Liver (tissue), 9 donors: ENCODE results near the gene MRPL55. TPM values are rescaled to one million over a fixed set of nuclear protein-coding genes. Genes with fewer than 3 reads are reported as not detected.

Experiments
- DNase-seq: peaks from one replicate; pipeline ENCODE4 v3.0.0-alpha.2; 2017; ENCODE audit warnings: low spot score
- H3K27ac ChIP-seq, 2 donors: one replicate each; pipeline ENCODE4 v1.7.0; 2013; ENCODE audit warnings: inconsistent platforms in 2 of 2, low read length in 2 of 2, control low read depth in 1 of 2, low read depth in 1 of 2, mild to moderate bottlenecking in 1 of 2
- H3K27me3 ChIP-seq, 4 donors: one replicate each; pipeline versions ENCODE4 v1.6.1 to v1.7.0; 2013; ENCODE audit warnings: low read length in 3 of 4, inconsistent platforms in 1 of 4, mild to moderate bottlenecking in 1 of 4, moderate library complexity in 1 of 4; ENCODE audit not compliant: control insufficient read depth in 4 of 4, insufficient read depth in 4 of 4
- H3K36me3 ChIP-seq, 4 donors: one replicate each; pipeline versions ENCODE4 v1.6.1 to v1.7.0; 2013; ENCODE audit warnings: low read length in 3 of 4, mild to moderate bottlenecking in 3 of 4, low read depth in 1 of 4, moderate library complexity in 1 of 4; ENCODE audit not compliant: control insufficient read depth in 4 of 4, insufficient read depth in 3 of 4
- H3K4me1 ChIP-seq, 4 donors: one replicate each; pipeline versions ENCODE4 v1.6.1 to v1.7.0; 2013; ENCODE audit warnings: low read length in 3 of 4, mild to moderate bottlenecking in 3 of 4, moderate library complexity in 1 of 4; ENCODE audit not compliant: control insufficient read depth in 4 of 4, insufficient read depth in 4 of 4
- H3K4me3 ChIP-seq, 3 donors: one replicate each; pipeline versions ENCODE4 v1.6.1 to v1.7.0; 2013; ENCODE audit warnings: low read length in 3 of 3, control low read depth in 1 of 3, low read depth in 1 of 3, mild to moderate bottlenecking in 1 of 3
- H3K9ac ChIP-seq, 2 donors: one replicate each; pipeline ENCODE4 v1.7.0; 2013; ENCODE audit warnings: low read length in 2 of 2, mild to moderate bottlenecking in 2 of 2, moderate library complexity in 2 of 2, control low read depth in 1 of 2, low read depth in 1 of 2
- H3K9me3 ChIP-seq, 4 donors: one replicate each; pipeline versions ENCODE4 v1.6.1 to v1.7.0; 2013; ENCODE audit warnings: low read length in 3 of 4; ENCODE audit not compliant: control insufficient read depth in 4 of 4
- ATF3 ChIP-seq: IDR thresholded peaks from 2 replicates; pipeline ENCODE4 v1.6.1; 2016; ENCODE audit warnings: antibody characterized with exemption
- EGR1 ChIP-seq, 2 donors: IDR thresholded peaks; 2 replicates each; pipeline ENCODE4 v1.6.1; 2016 to 2018; ENCODE audit warnings: antibody characterized with exemption in 2 of 2, low read depth in 2 of 2
- FOXA1 ChIP-seq: IDR thresholded peaks from 2 replicates; pipeline ENCODE4 v1.6.1; 2016; ENCODE audit warnings: antibody characterized with exemption
- GABPA ChIP-seq, 2 donors: IDR thresholded peaks in 1 of 2; conservative IDR thresholded peaks in 1 of 2; 2 replicates each; pipeline ENCODE4 v1.6.1; 2016; ENCODE audit warnings: antibody characterized with exemption in 2 of 2, mild to moderate bottlenecking in 1 of 2, moderate library complexity in 1 of 2
- HNF4A ChIP-seq, 2 donors: conservative IDR thresholded peaks; 2 replicates each; pipeline ENCODE4 v1.6.1; 2016; ENCODE audit warnings: antibody characterized with exemption in 2 of 2, mild to moderate bottlenecking in 2 of 2
- HNF4G ChIP-seq: IDR thresholded peaks from 2 replicates; pipeline ENCODE4 v1.6.1; 2016; ENCODE audit warnings: antibody characterized with exemption
- JUND ChIP-seq, 2 donors: IDR thresholded peaks; 2 replicates each; pipeline ENCODE4 v1.6.1; 2016; ENCODE audit warnings: antibody characterized with exemption in 2 of 2
- MAX ChIP-seq: IDR thresholded peaks from 2 replicates; pipeline ENCODE4 v1.6.1; 2016; ENCODE audit warnings: antibody characterized with exemption
- NR2F2 ChIP-seq: IDR thresholded peaks from 2 replicates; pipeline ENCODE4 v1.6.1; 2016; ENCODE audit warnings: antibody characterized with exemption
- RAD21 ChIP-seq, 2 donors: IDR thresholded peaks; 2 replicates each; pipeline ENCODE4 v1.6.1; 2016; ENCODE audit warnings: antibody characterized with exemption in 2 of 2, mild to moderate bottlenecking in 2 of 2
- RXRA ChIP-seq, 2 donors: IDR thresholded peaks; 2 replicates each; pipeline ENCODE4 v1.6.1; 2017 to 2018; ENCODE audit warnings: antibody characterized with exemption in 2 of 2, mild to moderate bottlenecking in 1 of 2
- SP1 ChIP-seq: IDR thresholded peaks from 2 replicates; pipeline ENCODE4 v1.6.1; 2018; ENCODE audit warnings: antibody characterized with exemption, mild to moderate bottlenecking
- TAF1 ChIP-seq: conservative IDR thresholded peaks from 2 replicates; pipeline ENCODE4 v1.6.1; 2016; ENCODE audit warnings: antibody characterized with exemption, mild to moderate bottlenecking
- YY1 ChIP-seq: IDR thresholded peaks from 2 replicates; pipeline ENCODE4 v1.6.1; 2016; ENCODE audit warnings: antibody characterized with exemption, mild to moderate bottlenecking
- ZBTB33 ChIP-seq: IDR thresholded peaks from 2 replicates; pipeline ENCODE4 v1.6.1; 2016; ENCODE audit warnings: antibody characterized with exemption
- WGBS: extraction: QIAGEN DNeasy Blood & Tissue Kit; methylation state at CpG from one replicate; pipeline ENCODE4 v1.1.7; 2013; 5-methylcytosine and 5-hydroxymethylcytosine counted together
- polyA plus RNA-seq, 2 donors: library from polyadenylated mRNA; stranded (reverse) in 1 of 2; unstranded in 1 of 2; fragments of 200-250 nt in 1 of 2; fragments of >200 nt in 1 of 2; fragmentation: Nextera tagmentation in 1 of 2; extraction: Ambion mirVana in 1 of 2; gene quantifications; one replicate each; pipeline versions ENCODE4 v1.2.1 to v1.2.3, GENCODE V29; 2013 to 2015
- total RNA-seq, 2 donors: library from RNA; depleted of rRNA; stranded (reverse); fragments of >200 nt; gene quantifications; one replicate each; pipeline ENCODE4 v1.2.3, GENCODE V29; 2014
- TF ChIP-seq, protein P1 (sequence below): fragments of 150-350 bp; IDR thresholded peaks from 2 replicates; pipeline ENCODE4 v1.5.1; 2017; ENCODE audit warnings: improper control_type of control experiment, low read depth, low read length; ENCODE audit not compliant: missing input control
- donor health status: healthy.
- donor health status: healthy.
- donor health status: healthy.
- donor health status: healthy.
- donor health status: healthy.

The MRPL55 gene
- total and polyA plus RNA-seq, 4 donors = 38.9 to 119 (median 62.0) TPM

GRCh38 chr1:228062085-228062791, 46.9 kb downstream of the MRPL55 start:
- no peak for DNase-seq
- H3K9me3 ChIP-seq = peaks cover 0 to 5% (median under 1%) of the 10 kb centered on the region in 4 donors
- peaks cover 3 to 14% (median 6%) of the 10 kb centered on the region in 4 donors for H3K27me3 ChIP-seq
- TF ChIP-seq EGR1 (IDR thresholded peaks at IDR 0.05; ENCODE audit: low read depth in 2 of 2) (no peak), GABPA (IDR thresholded peaks at IDR 0.05 in 1 of 2, conservative IDR thresholded peaks at IDR 0.05 in 1 of 2) (no peak), TAF1 (no peak), NR2F2 (no peak), HNF4A (conservative IDR thresholded peaks at IDR 0.05) (no peak), ATF3 (no peak), ZBTB33 (no peak), MAX (no peak), HNF4G (no peak), SP1 (no peak), FOXA1 (no peak), RAD21 (IDR thresholded peaks at IDR 0.05) (no peak), JUND (IDR thresholded peaks at IDR 0.05) (no peak), RXRA (IDR thresholded peaks at IDR 0.05) (no peak)
- TF ChIP-seq, protein P1, sequence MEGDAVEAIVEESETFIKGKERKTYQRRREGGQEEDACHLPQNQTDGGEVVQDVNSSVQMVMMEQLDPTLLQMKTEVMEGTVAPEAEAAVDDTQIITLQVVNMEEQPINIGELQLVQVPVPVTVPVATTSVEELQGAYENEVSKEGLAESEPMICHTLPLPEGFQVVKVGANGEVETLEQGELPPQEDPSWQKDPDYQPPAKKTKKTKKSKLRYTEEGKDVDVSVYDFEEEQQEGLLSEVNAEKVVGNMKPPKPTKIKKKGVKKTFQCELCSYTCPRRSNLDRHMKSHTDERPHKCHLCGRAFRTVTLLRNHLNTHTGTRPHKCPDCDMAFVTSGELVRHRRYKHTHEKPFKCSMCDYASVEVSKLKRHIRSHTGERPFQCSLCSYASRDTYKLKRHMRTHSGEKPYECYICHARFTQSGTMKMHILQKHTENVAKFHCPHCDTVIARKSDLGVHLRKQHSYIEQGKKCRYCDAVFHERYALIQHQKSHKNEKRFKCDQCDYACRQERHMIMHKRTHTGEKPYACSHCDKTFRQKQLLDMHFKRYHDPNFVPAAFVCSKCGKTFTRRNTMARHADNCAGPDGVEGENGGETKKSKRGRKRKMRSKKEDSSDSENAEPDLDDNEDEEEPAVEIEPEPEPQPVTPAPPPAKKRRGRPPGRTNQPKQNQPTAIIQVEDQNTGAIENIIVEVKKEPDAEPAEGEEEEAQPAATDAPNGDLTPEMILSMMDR = no peak
- no peak overlapping the region for H3K27ac ChIP-seq
- no peaks in the 10 kb centered on the region for H3K36me3 ChIP-seq
- no peak overlapping the region for H3K4me3 ChIP-seq
- H3K9ac ChIP-seq = no peak overlapping the region
- peaks cover 0 to 7% (median 4%) of the 10 kb centered on the region in 4 donors for H3K4me1 ChIP-seq
- 96% methylated on average over 9 of the region's 9 CpGs for WGBS

GRCh38 chr1:228061411-228062084, 47.6 kb downstream of the MRPL55 start:
- Histone ChIP-seq H3K27me3 (peaks cover 3 to 13% (median 6%) of the 10 kb centered on the region in 4 donors), H3K4me1 (peaks cover 0 to 7% (median 4%) of the 10 kb centered on the region in 4 donors), H3K4me3 (no peak overlapping the region), H3K36me3 (no peaks in the 10 kb centered on the region), H3K27ac (no peak overlapping the region), H3K9me3 (peaks cover 0 to 5% (median under 1%) of the 10 kb centered on the region in 4 donors), H3K9ac (no peak overlapping the region)
- no peak for DNase-seq
- 77% methylated on average over 10 of the region's 10 CpGs for WGBS
- no peak for TF ChIP-seq JUND (IDR thresholded peaks at IDR 0.05)
- TF ChIP-seq SP1 = no peak
- no peak for TF ChIP-seq MAX
- no peak for TF ChIP-seq RAD21 (IDR thresholded peaks at IDR 0.05)
- TF ChIP-seq TAF1 = no peak
- no peak for TF ChIP-seq ZBTB33
- no peak for TF ChIP-seq HNF4G
- TF ChIP-seq NR2F2 = no peak
- TF ChIP-seq, protein P1 = no peak
- TF ChIP-seq EGR1 (IDR thresholded peaks at IDR 0.05; ENCODE audit: low read depth in 2 of 2) = no peak
- no peak for TF ChIP-seq HNF4A (conservative IDR thresholded peaks at IDR 0.05)
- no peak for TF ChIP-seq YY1
- no peak for TF ChIP-seq FOXA1
- TF ChIP-seq GABPA (IDR thresholded peaks at IDR 0.05 in 1 of 2, conservative IDR thresholded peaks at IDR 0.05 in 1 of 2) = no peak
- TF ChIP-seq ATF3 = no peak
